ENCODE measurements around the gene FNDC3A. TPM values are rescaled to one million over a fixed set of nuclear protein-coding genes. Genes with fewer than 3 reads are reported as not detected.

The FNDC3A gene
- 24.7 TPM for polyA plus RNA-seq (2013, experiment 1 of 2)
- polyA plus RNA-seq (2013, experiment 2 of 2): 24.2 TPM

GRCh38 chr13:48975856-48976575 is at the start of gene FNDC3A:
Gene FNDC3A, plus strand, starts transcription at chr13:48975912. Its CDS starts 30,279 bp downstream, at chr13:49006191.
- no peaks in the 10 kb centered on the region for H3K79me1 ChIP-seq (replicated peaks; ENCODE audit: low read length, poor library complexity, severe bottlenecking)
- peaks cover 34% of the 10 kb centered on the region for H3K9me3 ChIP-seq (ENCODE audit: control insufficient read depth, low read length)
- peak within 1 kb of the TSS; percentile 94 for H3K27ac ChIP-seq (ENCODE audit: low read length, poor library complexity, severe bottlenecking)
- H2AK5ac ChIP-seq (ENCODE audit: low read length, severe bottlenecking): no peak within 1 kb of the TSS
- peak within 1 kb of the TSS; percentile 99 for H2BK120ac ChIP-seq (ENCODE audit: low read depth, low read length)
- peak within 1 kb of the TSS; percentile 100 for H2BK15ac ChIP-seq (ENCODE audit: low read depth, poor library complexity, severe bottlenecking)
- peak within 1 kb of the TSS; percentile 69 to 97 for H3K14ac ChIP-seq (ENCODE audit: low read length in 2 of 2)
- peak within 1 kb of the TSS; percentile 85 to 91 for H3K4me3 ChIP-seq (ENCODE audit: insufficient read depth in 1 of 2, low read depth in 1 of 2, low read length in 2 of 2)
- H3K4me2 ChIP-seq (ENCODE audit: low read length, poor library complexity, severe bottlenecking): peak within 1 kb of the TSS; percentile 85
- H2BK5ac ChIP-seq (ENCODE audit: low read depth, low read length, poor library complexity, severe bottlenecking): peak within 1 kb of the TSS; percentile 87
- H3K36me3 ChIP-seq (ENCODE audit: control insufficient read depth in 1 of 2, insufficient read depth in 2 of 2, low read depth in 1 of 2, low read length in 2 of 2): no peaks in the 10 kb centered on the region
- peak within 1 kb of the TSS; percentile 99 for H2AFZ ChIP-seq (ENCODE audit: low read depth, low read length)
- peak; percentile 89 for DNase-seq
- peak within 1 kb of the TSS; percentile 60 to 99 for H3K23ac ChIP-seq (ENCODE audit: low read length in 2 of 2)
- H4K91ac ChIP-seq (ENCODE audit: low read length): peak within 1 kb of the TSS; percentile 97
- H3K4ac ChIP-seq (ENCODE audit: low read depth in 1 of 2, low read length in 2 of 2): peak within 1 kb of the TSS; percentile 81 to 99
- peak within 1 kb of the TSS; percentile 84 to 99 for H2BK12ac ChIP-seq (ENCODE audit: low read length in 2 of 2)
- no peaks in the 10 kb centered on the region for H3K4me1 ChIP-seq (ENCODE audit: control insufficient read depth, insufficient read depth, low read depth, low read length)
- no peaks in the 10 kb centered on the region for H3K27me3 ChIP-seq (ENCODE audit: control insufficient read depth in 1 of 2, insufficient read depth in 1 of 2, low read length in 2 of 2)
- peak within 1 kb of the TSS; percentile 99 to 100 for H3K18ac ChIP-seq (ENCODE audit: low read depth in 1 of 2, low read length in 2 of 2)
- under 1% methylated on average over 65 of the region's 86 CpGs for WGBS
- H3K9ac ChIP-seq (ENCODE audit: low read length): peak within 1 kb of the TSS; percentile 97
- peak within 1 kb of the TSS; percentile 98 for H4K8ac ChIP-seq (ENCODE audit: low read length)

GRCh38 chr13:48928757-48929430 is 46.8 kb upstream of the FNDC3A start:
- DNase-seq: no peak
- H3K4me1 ChIP-seq (ENCODE audit: control insufficient read depth, insufficient read depth, low read depth, low read length): no peaks in the 10 kb centered on the region
- no peaks in the 10 kb centered on the region for H3K36me3 ChIP-seq (ENCODE audit: control insufficient read depth in 1 of 2, insufficient read depth in 2 of 2, low read depth in 1 of 2, low read length in 2 of 2)
- H3K27ac ChIP-seq (ENCODE audit: low read length, poor library complexity, severe bottlenecking): no peak overlapping the region
- H2AFZ ChIP-seq (ENCODE audit: low read depth, low read length): no peak overlapping the region
- H2BK5ac ChIP-seq (ENCODE audit: low read depth, low read length, poor library complexity, severe bottlenecking): no peak overlapping the region
- H2BK120ac ChIP-seq (ENCODE audit: low read depth, low read length): no peak overlapping the region
- no peak overlapping the region for H2BK12ac ChIP-seq (ENCODE audit: low read length in 2 of 2)
- H3K4ac ChIP-seq (ENCODE audit: low read depth in 1 of 2, low read length in 2 of 2): no peak overlapping the region
- no peak overlapping the region for H3K18ac ChIP-seq (ENCODE audit: low read depth in 1 of 2, low read length in 2 of 2)
- no peak overlapping the region for H3K14ac ChIP-seq (ENCODE audit: low read length in 2 of 2)
- no peak overlapping the region for H3K23ac ChIP-seq (ENCODE audit: low read length in 2 of 2)
- no peak overlapping the region for H3K4me3 ChIP-seq (ENCODE audit: insufficient read depth in 1 of 2, low read depth in 1 of 2, low read length in 2 of 2)
- no peak overlapping the region for H4K91ac ChIP-seq (ENCODE audit: low read length)
- H2BK15ac ChIP-seq (ENCODE audit: low read depth, poor library complexity, severe bottlenecking): no peak overlapping the region
- no peak overlapping the region for H2AK5ac ChIP-seq (ENCODE audit: low read length, severe bottlenecking)
- WGBS: 96% methylated on average over 5 of the region's 5 CpGs
- peaks cover 4 to 7% of the 10 kb centered on the region in 2 experiments for H3K27me3 ChIP-seq (ENCODE audit: control insufficient read depth in 1 of 2, insufficient read depth in 1 of 2, low read length in 2 of 2)
- H3K79me1 ChIP-seq (replicated peaks; ENCODE audit: low read length, poor library complexity, severe bottlenecking): no peaks in the 10 kb centered on the region
- H3K9ac ChIP-seq (ENCODE audit: low read length): no peak overlapping the region
- H4K8ac ChIP-seq (ENCODE audit: low read length): no peak overlapping the region
- H3K9me3 ChIP-seq (ENCODE audit: control insufficient read depth, low read length): no peaks in the 10 kb centered on the region
- no peak overlapping the region for H3K4me2 ChIP-seq (ENCODE audit: low read length, poor library complexity, severe bottlenecking)

- no peak overlapping the region for H2AK5ac ChIP-seq (ENCODE audit: low read length, severe bottlenecking)
- no peak overlapping the region for H3K4ac ChIP-seq (ENCODE audit: low read depth in 1 of 2, low read length in 2 of 2)
- H3K27me3 ChIP-seq (ENCODE audit: control insufficient read depth in 1 of 2, insufficient read depth in 1 of 2, low read length in 2 of 2): no peaks in the 10 kb centered on the region
- DNase-seq: no peak
- no peak overlapping the region for H2BK15ac ChIP-seq (ENCODE audit: low read depth, poor library complexity, severe bottlenecking)
- no peak overlapping the region for H3K14ac ChIP-seq (ENCODE audit: low read length in 2 of 2)
- no peak overlapping the region for H3K4me2 ChIP-seq (ENCODE audit: low read length, poor library complexity, severe bottlenecking)
- no peaks in the 10 kb centered on the region for H3K4me1 ChIP-seq (ENCODE audit: control insufficient read depth, insufficient read depth, low read depth, low read length)
- WGBS: no CpG with 5 or more reads among the region's 1 CpG
- no peak overlapping the region for H3K23ac ChIP-seq (ENCODE audit: low read length in 2 of 2)
- H2BK12ac ChIP-seq (ENCODE audit: low read length in 2 of 2): no peak overlapping the region
- H3K9ac ChIP-seq (ENCODE audit: low read length): no peak overlapping the region
- no peak overlapping the region for H2AFZ ChIP-seq (ENCODE audit: low read depth, low read length)
- no peak overlapping the region for H4K8ac ChIP-seq (ENCODE audit: low read length)
- H4K91ac ChIP-seq (ENCODE audit: low read length): no peak overlapping the region
- H3K4me3 ChIP-seq (ENCODE audit: insufficient read depth in 1 of 2, low read depth in 1 of 2, low read length in 2 of 2): no peak overlapping the region
- H3K79me1 ChIP-seq (replicated peaks; ENCODE audit: low read length, poor library complexity, severe bottlenecking): no peaks in the 10 kb centered on the region
- H3K9me3 ChIP-seq (ENCODE audit: control insufficient read depth, low read length): no peaks in the 10 kb centered on the region
- no peak overlapping the region for H2BK5ac ChIP-seq (ENCODE audit: low read depth, low read length, poor library complexity, severe bottlenecking)
- H3K27ac ChIP-seq (ENCODE audit: low read length, poor library complexity, severe bottlenecking): no peak overlapping the region
- H3K18ac ChIP-seq (ENCODE audit: low read depth in 1 of 2, low read length in 2 of 2): no peak overlapping the region
- H3K36me3 ChIP-seq (ENCODE audit: control insufficient read depth in 1 of 2, insufficient read depth in 2 of 2, low read depth in 1 of 2, low read length in 2 of 2): no peaks in the 10 kb centered on the region
- H2BK120ac ChIP-seq (ENCODE audit: low read depth, low read length): no peak overlapping the region
Measured at GRCh38 chr13:48930918-48931317, 44.8 kb upstream of the FNDC3A start.

- Histone ChIP-seq H4K91ac (ENCODE audit: low read length) (no peak overlapping the region), H2BK15ac (ENCODE audit: low read depth, poor library complexity, severe bottlenecking) (no peak overlapping the region), H3K27ac (ENCODE audit: low read length, poor library complexity, severe bottlenecking) (no peak overlapping the region), H2BK5ac (ENCODE audit: low read depth, low read length, poor library complexity, severe bottlenecking) (no peak overlapping the region), H2AK5ac (ENCODE audit: low read length, severe bottlenecking) (no peak overlapping the region), H3K14ac (ENCODE audit: low read length in 2 of 2) (no peak overlapping the region), H3K23ac (ENCODE audit: low read length in 2 of 2) (no peak overlapping the region), H2AFZ (ENCODE audit: low read depth, low read length) (no peak overlapping the region), H3K36me3 (ENCODE audit: control insufficient read depth in 1 of 2, insufficient read depth in 2 of 2, low read depth in 1 of 2, low read length in 2 of 2) (no peaks in the 10 kb centered on the region), H3K9me3 (ENCODE audit: control insufficient read depth, low read length) (no peaks in the 10 kb centered on the region), H3K4me3 (ENCODE audit: insufficient read depth in 1 of 2, low read depth in 1 of 2, low read length in 2 of 2) (no peak overlapping the region), H2BK120ac (ENCODE audit: low read depth, low read length) (no peak overlapping the region), H3K9ac (ENCODE audit: low read length) (no peak overlapping the region), H4K8ac (ENCODE audit: low read length) (no peak overlapping the region), H3K18ac (ENCODE audit: low read depth in 1 of 2, low read length in 2 of 2) (no peak overlapping the region), H3K79me1 (replicated peaks; ENCODE audit: low read length, poor library complexity, severe bottlenecking) (no peaks in the 10 kb centered on the region), H3K27me3 (ENCODE audit: control insufficient read depth in 1 of 2, insufficient read depth in 1 of 2, low read length in 2 of 2) (no peaks in the 10 kb centered on the region), H2BK12ac (ENCODE audit: low read length in 2 of 2) (no peak overlapping the region), H3K4me1 (ENCODE audit: control insufficient read depth, insufficient read depth, low read depth, low read length) (no peaks in the 10 kb centered on the region), H3K4me2 (ENCODE audit: low read length, poor library complexity, severe bottlenecking) (no peak overlapping the region), H3K4ac (ENCODE audit: low read depth in 1 of 2, low read length in 2 of 2) (no peak overlapping the region)
- DNase-seq: no peak
Measured at GRCh38 chr13:48938308-48938943, 37.3 kb upstream of the FNDC3A start.

Measured in mesenchymal stem cell (in vitro differentiated cells and primary cell).